H1 (cell line): ENCODE results near the gene MYO1D. TPM values are rescaled to one million over a fixed set of nuclear protein-coding genes. Genes with fewer than 3 reads are reported as not detected.

Experiments
- CTCF ChIA-PET: fragments of 300-600 bp; sonication (Branson Sonifier 250); formaldehyde crosslinking; loops from one replicate; lab custom pipeline; 2021; ENCODE audit not compliant: partially characterized antibody; lab: Charles Lee
- POLR2A ChIA-PET: fragments of 300-600 bp; sonication (Branson Sonifier 250); formaldehyde crosslinking; loops from one replicate; lab custom pipeline; 2021; ENCODE audit warnings: inconsistent platforms; ENCODE audit not compliant: partially characterized antibody; lab: Charles Lee
- DNase-seq, 2 experiments: peaks; one replicate each; pipeline versions ENCODE4 v3.0.0 to v3.0.0-alpha.2; 2010 to 2022; ENCODE audit warnings: low spot score in 2 of 2, low read depth in 1 of 2, mixed read lengths in 1 of 2
- FAIRE-seq: peaks from 2 replicates; lab custom pipeline; 2011; peaks lifted over from hg19 to GRCh38; lab: Jason Lieb, UNC
- H2AFZ ChIP-seq: 2 replicates; pipeline ENCODE4 v1.8.1; 2012; ENCODE audit warnings: low read length, inconsistent platforms
- H2AK5ac ChIP-seq: 2 replicates; pipeline ENCODE4 v1.6.1; 2013; ENCODE audit warnings: low read depth, low read length
- H2BK120ac ChIP-seq: replicated peaks from 2 replicates; pipeline ENCODE3; 2013; ENCODE audit warnings: low read depth, low read length, inconsistent platforms
- H2BK12ac ChIP-seq: 2 replicates; pipeline ENCODE4 v1.6.1; 2013; ENCODE audit warnings: low read depth, low read length
- H2BK15ac ChIP-seq: 2 replicates; pipeline ENCODE4 v1.6.1; 2013; ENCODE audit warnings: low read length
- H2BK20ac ChIP-seq: 2 replicates; pipeline ENCODE4 v1.6.1; 2013; ENCODE audit warnings: low read length
- H2BK5ac ChIP-seq: 2 replicates; pipeline ENCODE4 v1.6.1; 2013; ENCODE audit warnings: low read depth, low read length
- H3K14ac ChIP-seq: 2 replicates; pipeline ENCODE4 v1.6.1; 2013; ENCODE audit warnings: inconsistent platforms; ENCODE audit not compliant: insufficient read length
- H3K18ac ChIP-seq: 2 replicates; pipeline ENCODE4 v1.6.1; 2013; ENCODE audit warnings: low read length; ENCODE audit errors: extremely low read depth
- H3K23ac ChIP-seq: 2 replicates; pipeline ENCODE4 v1.6.1; 2013; ENCODE audit warnings: inconsistent platforms; ENCODE audit not compliant: insufficient read length
- H3K23me2 ChIP-seq: 2 replicates; pipeline ENCODE4 v1.6.1; 2013; ENCODE audit warnings: low read depth, low read length
- H3K27ac ChIP-seq: 2 replicates; pipeline ENCODE4 v1.6.1; 2011; ENCODE audit warnings: low read depth, low read length, inconsistent platforms
- H3K27me3 ChIP-seq, 4 experiments: replicated peaks in 1 of 4; 1 replicate in 1 of 4; 2 replicates in 3 of 4; pipeline versions ENCODE4 v1.6.1 to v1.8.1; 2011 to 2013; ENCODE audit warnings: low read length in 3 of 4, mild to moderate bottlenecking in 3 of 4, inconsistent platforms in 2 of 4, mixed read lengths in 2 of 4, moderate library complexity in 1 of 4; ENCODE audit not compliant: control insufficient read depth in 3 of 4, insufficient read depth in 3 of 4; ENCODE audit errors: extremely low read depth in 1 of 4
- H3K36me3 ChIP-seq, 4 experiments: 2 replicates each; pipeline versions ENCODE4 v1.6.1 to v1.8.1; 2011 to 2013; ENCODE audit warnings: mild to moderate bottlenecking in 4 of 4, low read length in 3 of 4, moderate library complexity in 2 of 4, control low read depth in 1 of 4, inconsistent platforms in 1 of 4; ENCODE audit not compliant: insufficient read depth in 4 of 4, control insufficient read depth in 2 of 4
- H3K4ac ChIP-seq: replicated peaks from 2 replicates; pipeline ENCODE3; 2013; ENCODE audit warnings: low read length, low read depth, mixed read lengths, inconsistent platforms; ENCODE audit not compliant: insufficient read length
- H3K4me1 ChIP-seq, 4 experiments: replicated peaks in 1 of 4; 1 replicate in 1 of 4; 2 replicates in 3 of 4; pipeline versions ENCODE4 v1.6.1 to v1.8.1; 2011 to 2013; ENCODE audit warnings: low read length in 3 of 4, inconsistent platforms in 2 of 4, mixed read lengths in 1 of 4; ENCODE audit not compliant: insufficient read depth in 4 of 4, control insufficient read depth in 3 of 4
- H3K4me2 ChIP-seq, 2 experiments: 2 replicates each; pipeline versions ENCODE4 v1.6.1 to v1.8.1; 2011 to 2013; ENCODE audit warnings: low read depth in 2 of 2, low read length in 2 of 2, control low read depth in 1 of 2, inconsistent platforms in 1 of 2, mild to moderate bottlenecking in 1 of 2; ENCODE audit not compliant: insufficient read depth in 1 of 2
- H3K4me3 ChIP-seq, 4 experiments: fragments of 200-600, 300-600 bp in 1 of 4; sonication (generic), shearing (Covaris generic), sonication (Bioruptor Twin) in 1 of 4; 2 replicates each; pipeline versions ENCODE4 v1.5.1 to v1.8.1; 2011 to 2016; ENCODE audit warnings: low read length in 4 of 4, low read depth in 3 of 4, control low read depth in 2 of 4, inconsistent platforms in 2 of 4, mild to moderate bottlenecking in 2 of 4, mixed read lengths in 1 of 4, moderate library complexity in 1 of 4; ENCODE audit not compliant: insufficient read depth in 2 of 4; ENCODE audit errors: extremely low read depth in 1 of 4
- H3K56ac ChIP-seq: replicated peaks from 2 replicates; pipeline ENCODE3; 2013; ENCODE audit warnings: low read depth, mild to moderate bottlenecking, mixed read lengths, low read length, inconsistent platforms; ENCODE audit not compliant: insufficient read length
- H3K79me1 ChIP-seq: 2 replicates; pipeline ENCODE4 v1.6.1; 2013; ENCODE audit warnings: low read depth, low read length, control low read depth
- H3K79me2 ChIP-seq, 2 experiments: 2 replicates each; pipeline versions ENCODE4 v1.6.1 to v1.8.1; 2012 to 2013; ENCODE audit warnings: low read length in 2 of 2, mild to moderate bottlenecking in 2 of 2, inconsistent platforms in 1 of 2; ENCODE audit not compliant: insufficient read depth in 2 of 2, control insufficient read depth in 1 of 2
- H3K9ac ChIP-seq, 4 experiments: replicated peaks in 1 of 4; 1 replicate in 1 of 4; 2 replicates in 3 of 4; pipeline versions ENCODE4 v1.6.1 to v1.8.1; 2011 to 2013; ENCODE audit warnings: low read depth in 3 of 4, low read length in 3 of 4, control low read depth in 2 of 4, mild to moderate bottlenecking in 2 of 4, moderate library complexity in 2 of 4, inconsistent platforms in 1 of 4; ENCODE audit errors: extremely low read depth in 1 of 4
- H3K9me3 ChIP-seq, 2 experiments: 2 replicates each; pipeline versions ENCODE4 v1.6.1 to v1.8.1; 2012 to 2013; ENCODE audit warnings: mild to moderate bottlenecking in 2 of 2, moderate library complexity in 2 of 2, control low read depth in 1 of 2, inconsistent platforms in 1 of 2, low read depth in 1 of 2, low read length in 1 of 2, mixed read lengths in 1 of 2; ENCODE audit not compliant: insufficient read depth in 2 of 2
- H4K20me1 ChIP-seq, 2 experiments: replicated peaks in 1 of 2; 2 replicates each; pipeline versions ENCODE3 to v1.8.1; 2011 to 2013; ENCODE audit warnings: inconsistent platforms in 2 of 2, low read length in 2 of 2, mild to moderate bottlenecking in 1 of 2; ENCODE audit not compliant: insufficient read depth in 2 of 2, control insufficient read depth in 1 of 2
- H4K5ac ChIP-seq: 2 replicates; pipeline ENCODE4 v1.6.1; 2013; ENCODE audit warnings: low read length, low read depth, mixed read lengths, inconsistent platforms; ENCODE audit not compliant: insufficient read length
- H4K8ac ChIP-seq: 2 replicates; pipeline ENCODE4 v1.8.0; 2013; ENCODE audit warnings: mild to moderate bottlenecking, moderate library complexity, low read length, inconsistent platforms; ENCODE audit not compliant: insufficient read depth; ENCODE audit errors: extremely low read depth
- H4K91ac ChIP-seq: replicated peaks from 2 replicates; pipeline ENCODE3; 2013; ENCODE audit warnings: low read length, mixed read lengths, inconsistent platforms; ENCODE audit not compliant: insufficient read length
- BACH1 ChIP-seq: IDR thresholded peaks from 2 replicates; pipeline ENCODE4 v1.6.1; 2012; ENCODE audit warnings: low read length, improper control_type of control experiment
- CHD2 ChIP-seq: IDR thresholded peaks from 2 replicates; pipeline ENCODE4 v1.6.1; 2012; ENCODE audit warnings: low read length, improper control_type of control experiment
- GTF2F1 ChIP-seq: IDR thresholded peaks from 2 replicates; pipeline ENCODE4 v1.6.1; 2012; ENCODE audit warnings: low read depth, low read length, improper control_type of control experiment, borderline replicate concordance
- KDM1A ChIP-seq: fragments of 200-600, 300-600 bp; sonication (generic); IDR thresholded peaks from 2 replicates; pipeline ENCODE4 v1.7.1; 2016; ENCODE audit warnings: mild to moderate bottlenecking, low read length, borderline replicate concordance
- NANOG ChIP-seq: IDR thresholded peaks from 2 replicates; pipeline ENCODE4 v1.6.1; 2011; ENCODE audit warnings: low read length, low read depth, mild to moderate bottlenecking, inconsistent platforms; ENCODE audit not compliant: insufficient read depth, poor library complexity, severe bottlenecking
- RAD21 ChIP-seq, 2 experiments: IDR thresholded peaks in 1 of 2; conservative IDR thresholded peaks in 1 of 2; 2 replicates each; pipeline ENCODE4 v1.6.1; 2011; ENCODE audit warnings: low read depth in 2 of 2, low read length in 2 of 2, improper control_type of control experiment in 1 of 2, inconsistent platforms in 1 of 2, mild to moderate bottlenecking in 1 of 2, moderate library complexity in 1 of 2
- SIX5 ChIP-seq: IDR thresholded peaks from 2 replicates; pipeline ENCODE4 v1.6.1; 2011; ENCODE audit warnings: mild to moderate bottlenecking, low read depth, low read length
- SP1 ChIP-seq: IDR thresholded peaks from 2 replicates; pipeline ENCODE4 v1.6.1; 2011; ENCODE audit warnings: low read depth, low read length
- SP2 ChIP-seq: IDR thresholded peaks from 2 replicates; pipeline ENCODE4 v1.6.1; 2012; ENCODE audit warnings: mild to moderate bottlenecking, low read length, inconsistent platforms
- TCF12 ChIP-seq: IDR thresholded peaks from 2 replicates; pipeline ENCODE4 v1.6.1; 2011; ENCODE audit warnings: low read depth, mild to moderate bottlenecking, low read length
- WGBS, 2 experiments: shearing (Covaris generic) in 1 of 2; methylation state at CpG; one replicate each; pipeline versions ENCODE4 v1.1.6 to v1.1.7; 2013 to 2015; ENCODE audit warnings: low lambda C conversion rate in 2 of 2, mixed read lengths in 2 of 2, inconsistent platforms in 1 of 2, low coverage in 1 of 2, missing lambda C conversion rate in 1 of 2; ENCODE audit not compliant: insufficient replicate concordance in 2 of 2, insufficient coverage in 1 of 2, insufficient read length in 1 of 2; ENCODE audit errors: extremely low coverage in 1 of 2, missing lambda C conversion rate in 1 of 2; 5-methylcytosine and 5-hydroxymethylcytosine counted together
- polyA plus RNA-seq, 7 experiments: library from polyadenylated mRNA; depleted of rRNA in 3 of 7; stranded (reverse) in 5 of 7; unstranded in 2 of 7; fragments of >200 nt in 5 of 7; fragments of 200-250 nt in 2 of 7; gene quantifications; 1 replicate in 5 of 7; 2 replicates in 1 of 7; 4 replicates in 1 of 7; pipeline versions ENCODE4 v1.2.1 to v1.2.3, GENCODE V29; 2011 to 2013; ENCODE audit warnings: missing spikeins in 2 of 7, mixed read lengths in 2 of 7
- total RNA-seq: library from RNA; stranded (reverse); fragmentation: NEBNext Ultra II Directional; extraction: Animal tissue kit (Norgen Biotek cat#: 25700); gene quantifications from 2 replicates; pipeline ENCODE4 v1.2.1, GENCODE V29; 2021

Gene MYO1D
- total and polyA plus RNA-seq, 2 of the 8 experiments (the other 6 are each of a cell fraction or from before 2014, with no cell fraction given), result 6.5 to 25.4 TPM

GRCh38 chr17:32819787-32820186, 57.1 kb downstream of the MYO1D start:
- Histone ChIP-seq H4K8ac (no peak overlapping the region), H3K4ac (no peak overlapping the region), H2BK12ac (no peak overlapping the region), H3K36me3 (no peaks in the 10 kb centered on the region), H3K9me3 (no peaks in the 10 kb centered on the region), H3K56ac (no peak overlapping the region), H2BK20ac (no peak overlapping the region), H3K4me1 (no peaks in the 10 kb centered on the region), H2AFZ (no peak overlapping the region), H3K27ac (no peak overlapping the region), H4K5ac (no peak overlapping the region), H3K23ac (no peak overlapping the region), H3K4me3 (no peak overlapping the region), H2BK15ac (no peak overlapping the region), H3K14ac (no peak overlapping the region), H4K20me1 (no peaks in the 10 kb centered on the region), H3K23me2 (no peaks in the 10 kb centered on the region), H3K9ac (no peak overlapping the region), H3K79me2 (no peaks in the 10 kb centered on the region), H3K18ac (no peak overlapping the region), H3K4me2 (no peak overlapping the region), H3K27me3 (no peaks in the 10 kb centered on the region), H3K79me1 (no peaks in the 10 kb centered on the region; the same call in none of the 2 replicates), H2BK120ac (no peak overlapping the region), H2AK5ac (no peak overlapping the region), H2BK5ac (no peak overlapping the region), H4K91ac (no peak overlapping the region)
- TF ChIP-seq BACH1 (no peak), SP2 (no peak), SP1 (no peak), NANOG (no peak), GTF2F1 (no peak), CHD2 (no peak), SIX5 (no peak), RAD21 (IDR thresholded peaks at IDR 0.05 in 1 of 2, conservative IDR thresholded peaks at IDR 0.05 in 1 of 2; ENCODE audit: low read depth in 2 of 2, low read length in 2 of 2) (no peak), KDM1A (no peak), TCF12 (no peak)
- ChIA-PET POLR2A (no interaction called here), CTCF (interaction anchor here (0.6 to 1.2 kb wide), 3 partner anchors 15 to 166 kb away, joined by 3 to 4 read pairs (median 4); partner anchors contain the start of gene MYO1D)
- DNase-seq (no peak), FAIRE-seq (no peak)
- WGBS, 2 experiments, result 80% methylated on average over 2 of the region's 2 CpGs; no CpG with 5 or more reads in 1 of the 2 experiments
